Measurements from ENCODE around the gene THBS4.

DNA sequence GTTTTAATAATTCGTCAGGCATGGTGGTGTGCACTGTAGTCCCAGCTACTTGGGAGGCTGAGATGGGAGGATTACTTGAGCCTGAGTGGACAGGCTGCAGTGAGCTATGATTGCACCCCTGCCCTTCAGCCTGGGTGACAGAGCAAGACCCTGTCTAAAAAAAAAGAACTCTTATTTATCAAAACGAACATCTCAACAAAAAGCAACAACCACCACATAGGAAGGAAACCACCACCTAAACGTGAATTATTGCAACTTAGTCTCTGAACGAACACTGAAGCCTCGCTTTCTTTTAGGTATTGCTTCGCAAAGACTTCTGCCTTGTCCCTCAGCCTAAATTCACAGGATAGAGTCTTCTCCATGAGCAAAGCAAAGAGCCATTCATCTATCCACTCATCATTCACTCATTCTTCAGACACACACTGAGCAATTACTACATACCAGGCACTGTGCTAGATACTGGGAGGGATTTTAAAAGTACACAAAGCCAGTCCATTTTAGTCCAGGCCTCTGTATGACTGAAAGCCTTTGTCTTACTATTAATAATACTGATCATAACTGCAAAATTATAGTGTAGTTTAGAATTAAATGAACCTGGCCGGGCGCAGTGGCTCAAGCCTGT is 57.4 kb downstream of the THBS4 start:
- TF ChIP-seq EZH2 (optimal IDR thresholded peaks at IDR 0.05; ENCODE audit: low read depth, low read length), result no peak
- TF ChIP-seq, protein P1, sequence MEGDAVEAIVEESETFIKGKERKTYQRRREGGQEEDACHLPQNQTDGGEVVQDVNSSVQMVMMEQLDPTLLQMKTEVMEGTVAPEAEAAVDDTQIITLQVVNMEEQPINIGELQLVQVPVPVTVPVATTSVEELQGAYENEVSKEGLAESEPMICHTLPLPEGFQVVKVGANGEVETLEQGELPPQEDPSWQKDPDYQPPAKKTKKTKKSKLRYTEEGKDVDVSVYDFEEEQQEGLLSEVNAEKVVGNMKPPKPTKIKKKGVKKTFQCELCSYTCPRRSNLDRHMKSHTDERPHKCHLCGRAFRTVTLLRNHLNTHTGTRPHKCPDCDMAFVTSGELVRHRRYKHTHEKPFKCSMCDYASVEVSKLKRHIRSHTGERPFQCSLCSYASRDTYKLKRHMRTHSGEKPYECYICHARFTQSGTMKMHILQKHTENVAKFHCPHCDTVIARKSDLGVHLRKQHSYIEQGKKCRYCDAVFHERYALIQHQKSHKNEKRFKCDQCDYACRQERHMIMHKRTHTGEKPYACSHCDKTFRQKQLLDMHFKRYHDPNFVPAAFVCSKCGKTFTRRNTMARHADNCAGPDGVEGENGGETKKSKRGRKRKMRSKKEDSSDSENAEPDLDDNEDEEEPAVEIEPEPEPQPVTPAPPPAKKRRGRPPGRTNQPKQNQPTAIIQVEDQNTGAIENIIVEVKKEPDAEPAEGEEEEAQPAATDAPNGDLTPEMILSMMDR (IDR thresholded peaks at IDR 0.05; ENCODE audit: low read length), result no peak
